ENCODE measurements around the gene C10orf53.

- TF ChIP-seq, protein P1, sequence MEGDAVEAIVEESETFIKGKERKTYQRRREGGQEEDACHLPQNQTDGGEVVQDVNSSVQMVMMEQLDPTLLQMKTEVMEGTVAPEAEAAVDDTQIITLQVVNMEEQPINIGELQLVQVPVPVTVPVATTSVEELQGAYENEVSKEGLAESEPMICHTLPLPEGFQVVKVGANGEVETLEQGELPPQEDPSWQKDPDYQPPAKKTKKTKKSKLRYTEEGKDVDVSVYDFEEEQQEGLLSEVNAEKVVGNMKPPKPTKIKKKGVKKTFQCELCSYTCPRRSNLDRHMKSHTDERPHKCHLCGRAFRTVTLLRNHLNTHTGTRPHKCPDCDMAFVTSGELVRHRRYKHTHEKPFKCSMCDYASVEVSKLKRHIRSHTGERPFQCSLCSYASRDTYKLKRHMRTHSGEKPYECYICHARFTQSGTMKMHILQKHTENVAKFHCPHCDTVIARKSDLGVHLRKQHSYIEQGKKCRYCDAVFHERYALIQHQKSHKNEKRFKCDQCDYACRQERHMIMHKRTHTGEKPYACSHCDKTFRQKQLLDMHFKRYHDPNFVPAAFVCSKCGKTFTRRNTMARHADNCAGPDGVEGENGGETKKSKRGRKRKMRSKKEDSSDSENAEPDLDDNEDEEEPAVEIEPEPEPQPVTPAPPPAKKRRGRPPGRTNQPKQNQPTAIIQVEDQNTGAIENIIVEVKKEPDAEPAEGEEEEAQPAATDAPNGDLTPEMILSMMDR (IDR thresholded peaks at IDR 0.05): no peak
- TF ChIP-seq POLR2A (IDR thresholded peaks at IDR 0.05): no peak
Measured at GRCh38 chr10:49654036-49654693, 25.3 kb upstream of the C10orf53 start.

Data from tibial nerve (tissue), 3 donors.